GDM1 (cell line): ENCODE data around the gene CYP2A7.
A peak's percentile ranks its signal among the peaks of the same experiment; 100 is the strongest.
"Not testable (repeated sequence)": the region's sequence is repeated elsewhere in the genome, so short reads cannot be mapped to it uniquely, and the experiment has no call there.

Experiments used
- DNase-seq: peaks from one replicate; lab custom pipeline; 2025; lab: John Stamatoyannopoulos, UW

CYP2A7 gene

DNA sequence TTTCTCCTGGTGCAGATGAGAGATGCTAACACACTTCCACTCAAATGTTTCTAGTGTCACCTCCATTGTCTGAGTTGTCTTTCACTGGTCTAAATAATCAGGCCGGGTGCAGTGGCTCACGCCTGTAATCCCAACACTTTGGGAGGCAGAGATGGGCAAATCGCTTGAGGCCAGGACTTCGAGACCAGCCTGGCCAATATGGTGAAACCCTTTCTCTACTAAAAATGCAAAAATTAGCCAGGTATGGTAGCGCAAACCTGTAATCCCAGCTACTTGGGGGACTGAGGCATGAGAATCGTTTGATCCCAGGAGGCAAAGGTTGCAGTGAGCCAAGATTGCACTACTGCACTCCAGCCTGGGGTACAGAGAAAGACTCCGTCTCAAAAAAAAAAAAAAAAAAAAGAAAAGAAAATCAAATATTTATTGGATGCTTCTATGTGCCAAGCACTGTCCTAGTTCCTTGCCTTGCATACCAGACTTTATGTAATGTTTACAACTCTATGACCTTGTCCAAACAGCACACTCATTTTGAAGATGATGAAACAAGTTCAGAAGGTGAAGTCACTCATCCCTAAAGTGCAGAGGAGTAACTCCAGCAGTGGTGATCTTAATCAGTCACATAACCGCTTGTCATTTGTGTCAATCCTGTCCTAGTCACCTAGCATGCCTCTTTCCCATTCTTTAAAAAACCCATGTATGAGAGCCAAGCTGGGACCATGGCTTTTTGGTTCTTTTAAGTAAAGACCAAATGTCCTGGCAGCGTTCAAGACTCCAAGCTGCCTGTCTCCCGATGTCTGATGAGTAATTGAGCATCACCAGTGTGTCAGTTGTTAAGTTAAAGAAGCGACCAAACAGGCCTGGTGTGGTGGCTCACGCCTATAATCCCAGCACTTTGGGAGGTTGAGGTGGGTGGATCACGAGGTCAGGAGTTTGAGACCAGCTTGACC lies 15.1 kb upstream of the CYP2A7 start:
- not testable (repeated sequence) for DNase-seq

DNA sequence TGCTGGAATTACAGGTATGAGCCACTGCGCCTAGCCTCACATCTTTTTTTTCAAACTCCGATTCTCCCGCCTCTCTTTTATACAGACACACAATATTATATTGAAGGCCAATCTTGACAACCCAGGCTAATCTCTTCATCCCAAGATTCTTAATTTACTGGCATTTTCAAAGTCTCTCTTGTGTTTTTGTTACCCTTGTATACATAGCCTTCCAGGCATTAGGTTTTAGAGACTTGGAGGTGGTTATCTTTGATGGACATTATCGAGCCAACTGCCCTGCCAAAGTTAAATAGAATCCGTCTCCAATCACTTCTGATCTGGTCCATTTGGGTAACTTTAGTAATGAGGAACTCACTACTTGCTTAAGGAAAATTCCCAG lies 14.4 kb upstream of the CYP2A7 start:
- no peak for DNase-seq

DNA sequence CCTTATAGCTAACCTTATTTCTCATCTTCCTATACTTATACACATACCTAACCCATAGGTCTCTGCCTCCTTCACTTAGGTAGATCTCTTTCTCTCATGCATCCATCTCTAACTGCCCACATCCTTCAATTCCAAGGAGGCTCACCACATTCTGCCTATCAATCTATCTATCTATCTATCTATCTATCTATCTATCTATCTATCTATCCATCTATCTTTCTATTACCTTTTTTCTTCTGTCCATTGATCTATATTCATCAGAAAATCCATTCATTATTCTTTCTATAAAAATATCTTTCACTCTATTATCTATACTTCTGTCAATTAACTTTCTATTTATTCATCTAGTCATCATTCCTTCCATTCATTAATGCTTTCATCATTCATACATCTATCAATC lies 11.1 kb upstream of the CYP2A7 start:
- no peak for DNase-seq

DNA sequence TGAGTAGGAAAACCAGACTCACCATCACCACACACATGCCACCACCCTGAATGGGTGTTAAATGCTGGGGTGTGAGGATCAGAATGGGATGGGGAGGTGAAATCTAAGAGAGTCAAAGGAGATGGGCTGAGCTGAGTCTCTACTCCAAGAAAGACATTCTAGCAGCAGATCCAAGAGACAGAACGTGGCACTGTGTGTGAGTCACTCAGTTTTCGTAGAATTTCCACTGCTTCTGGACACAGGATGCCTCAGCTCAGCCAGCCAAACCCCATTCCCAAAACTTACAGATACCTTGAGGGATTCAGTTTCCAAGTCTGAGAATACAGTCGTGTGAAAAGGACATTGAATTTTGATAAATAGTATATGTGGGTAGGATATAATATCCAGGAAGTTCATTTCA lies 7.3 kb upstream of the CYP2A7 start:
- no peak for DNase-seq

DNA sequence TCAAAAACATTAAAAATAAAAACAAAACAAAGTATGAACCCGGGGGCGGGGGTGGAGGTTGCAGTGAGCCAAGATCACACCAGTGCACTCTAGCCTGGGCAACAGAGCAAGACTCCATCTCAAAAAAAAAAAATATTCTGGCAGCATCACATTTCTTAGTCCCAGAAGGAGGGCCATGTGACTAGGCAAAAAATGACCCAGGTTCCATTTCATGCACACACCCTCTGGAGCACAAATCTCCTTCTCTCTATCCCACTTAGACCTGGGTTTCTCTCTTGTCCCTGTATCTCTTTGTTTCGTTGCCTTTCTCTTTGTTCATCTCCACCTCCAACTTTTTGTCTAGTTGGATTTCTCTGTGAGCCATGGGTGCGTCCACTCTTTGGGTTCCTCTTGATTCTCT lies 6.2 kb upstream of the CYP2A7 start:
- no peak for DNase-seq

DNA sequence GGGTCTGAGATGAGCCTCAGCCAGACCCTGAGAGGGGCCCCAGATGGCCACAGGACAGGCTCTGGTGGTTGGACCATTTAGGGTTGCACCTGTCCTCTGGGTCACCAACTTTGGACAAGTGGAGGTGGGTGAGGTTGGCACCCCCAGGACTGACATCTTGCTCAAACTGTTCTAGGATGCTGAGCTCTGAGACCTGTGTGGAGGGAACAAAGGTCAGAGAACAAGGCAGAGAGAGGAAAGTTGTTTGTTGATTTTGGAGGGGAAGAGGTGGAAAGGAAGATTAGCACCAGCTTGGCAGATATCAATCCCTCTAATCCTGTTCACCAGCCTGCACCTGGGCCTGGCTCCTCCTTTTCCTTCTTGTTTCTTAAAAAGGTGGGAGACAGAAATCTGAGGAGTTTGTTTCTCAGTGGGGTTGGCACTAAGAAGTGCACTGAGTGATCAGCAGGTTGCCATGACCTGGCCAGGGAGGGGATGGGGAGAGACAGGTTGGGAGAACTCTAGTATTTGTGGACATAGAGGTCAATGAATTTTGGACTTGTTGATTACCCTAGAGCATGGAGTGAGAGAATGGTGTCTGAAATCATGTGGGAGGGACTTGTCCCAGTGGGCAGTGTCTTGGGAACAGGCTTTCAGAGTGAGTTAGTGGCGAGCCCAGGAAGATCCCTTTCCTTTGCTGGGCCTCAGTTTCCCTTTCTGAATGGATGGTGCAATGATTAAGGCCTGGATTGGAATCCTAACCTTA lies 2.3 kb upstream of the CYP2A7 start:
- not testable (repeated sequence) for DNase-seq

DNA sequence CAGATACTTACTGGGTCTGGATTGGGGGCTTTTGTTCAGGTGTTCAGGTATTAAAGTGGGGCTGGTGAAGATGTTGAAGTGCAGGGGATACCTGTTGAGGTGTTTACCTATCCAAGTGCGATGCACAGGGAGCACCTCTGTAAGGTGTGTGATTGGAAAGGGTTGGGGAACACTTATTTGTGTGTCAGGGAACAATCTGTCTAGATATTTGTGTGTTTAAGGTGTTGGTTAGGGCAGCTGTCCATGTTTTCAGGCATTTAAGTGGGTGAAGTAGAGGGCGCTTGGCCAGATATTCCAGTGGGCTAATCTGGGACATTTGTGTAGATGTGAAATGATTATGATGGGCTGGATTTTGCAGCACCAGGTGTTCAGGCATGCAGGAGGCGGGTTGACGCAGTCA lies 2.7 kb downstream of the CYP2A7 start:
- DNase-seq = not testable (repeated sequence)

DNA sequence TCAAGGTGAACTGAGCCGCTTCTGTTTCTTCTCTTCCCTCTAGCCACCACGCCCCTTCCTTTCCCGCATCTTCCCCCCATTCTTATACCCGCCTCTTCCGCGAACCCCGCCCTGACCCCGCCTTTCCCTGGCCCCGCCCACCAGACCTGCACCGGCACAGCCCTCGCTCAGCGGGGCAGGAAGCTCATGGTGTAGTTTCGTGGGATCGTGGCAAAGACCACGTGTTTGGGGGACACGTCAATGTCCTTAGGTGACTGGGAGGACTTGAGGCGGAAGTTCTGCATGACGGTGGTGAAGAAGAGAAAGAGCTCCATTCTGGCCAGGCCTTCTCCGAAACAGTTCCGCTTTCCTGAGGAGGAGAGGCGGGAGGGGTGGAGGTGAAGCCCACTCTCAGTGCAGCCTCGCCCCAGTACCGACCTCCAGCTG lies 6.5 kb downstream of the CYP2A7 start:
- DNase-seq = peak; percentile 85

DNA sequence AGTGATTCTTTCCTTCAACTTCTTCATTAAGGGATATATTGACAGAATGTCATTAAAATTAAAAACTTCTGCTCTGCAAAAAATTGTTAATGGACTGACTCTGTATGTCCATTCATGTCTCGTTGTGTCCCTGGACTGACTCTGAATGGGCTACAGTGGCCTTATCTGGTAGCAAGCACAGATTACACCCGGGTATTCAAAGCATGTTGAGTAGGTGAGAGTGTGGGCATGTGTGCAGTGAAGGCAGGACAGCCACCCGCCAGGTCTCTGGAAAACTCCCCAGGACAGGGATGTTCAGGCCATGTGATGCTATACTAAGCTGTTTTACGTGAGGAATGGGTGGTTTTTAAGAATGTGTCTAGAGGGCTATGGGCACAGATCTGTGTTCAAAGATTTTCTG lies 7.2 kb downstream of the CYP2A7 start:
- DNase-seq = not testable (repeated sequence)

DNA sequence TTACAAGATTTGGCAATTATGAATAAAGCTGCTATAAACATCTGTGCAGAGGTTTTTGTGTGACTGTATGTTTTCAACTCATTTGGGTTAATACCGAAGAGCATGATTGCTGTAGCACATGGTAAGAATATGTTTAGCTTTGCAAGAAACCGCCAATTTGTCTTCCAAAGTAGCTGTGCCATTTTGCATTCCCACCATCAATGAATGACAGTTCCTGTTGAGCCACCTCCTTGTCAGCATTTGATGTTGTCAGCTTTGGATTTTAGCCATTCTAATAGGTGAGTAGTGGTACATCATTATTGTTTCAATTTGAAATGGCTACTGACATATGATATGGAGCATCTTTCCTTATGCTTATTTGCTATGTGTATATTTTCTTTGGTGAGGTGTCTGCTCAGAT lies 8.2 kb downstream of the CYP2A7 start:
- DNase-seq = not testable (repeated sequence)

DNA sequence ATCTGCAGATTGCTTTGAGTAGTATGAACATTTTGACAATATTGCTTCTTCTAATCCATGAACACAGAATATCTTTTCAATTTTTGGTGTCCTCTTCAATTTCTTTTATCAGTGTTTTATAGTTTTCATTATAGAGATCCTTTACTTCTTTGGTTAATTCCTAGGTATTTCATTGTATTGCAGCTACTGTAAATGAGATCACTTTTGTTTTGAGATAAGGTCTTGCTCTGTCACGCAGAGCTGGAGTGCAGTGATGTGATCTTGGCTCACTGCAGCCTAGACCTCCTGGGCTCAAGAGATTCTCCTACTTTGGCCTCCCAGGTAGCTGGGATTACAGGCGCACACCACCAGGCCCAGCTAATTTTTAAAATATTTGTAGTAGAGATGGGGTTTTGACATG lies 9.8 kb downstream of the CYP2A7 start:
- no peak for DNase-seq

DNA sequence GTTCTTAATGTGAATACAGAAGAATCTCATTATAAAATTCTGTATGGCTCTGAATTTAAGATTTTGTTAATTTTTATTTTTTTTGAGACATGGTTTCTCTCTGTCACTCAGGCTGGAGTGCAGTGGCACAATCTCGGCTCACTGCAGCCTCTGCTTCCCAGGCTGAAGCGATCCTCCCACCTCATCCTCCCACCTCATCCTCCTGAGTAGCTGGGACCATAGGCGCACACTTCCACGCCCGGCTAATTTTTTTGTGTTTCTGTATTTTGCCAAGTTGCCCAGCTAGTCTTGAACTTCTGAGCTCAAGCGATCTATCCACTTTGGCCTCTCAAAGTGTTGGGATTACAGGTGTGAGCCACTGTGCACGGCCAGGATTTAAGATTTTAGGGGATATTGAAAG lies 14.3 kb downstream of the CYP2A7 start:
- no peak for DNase-seq

DNA sequence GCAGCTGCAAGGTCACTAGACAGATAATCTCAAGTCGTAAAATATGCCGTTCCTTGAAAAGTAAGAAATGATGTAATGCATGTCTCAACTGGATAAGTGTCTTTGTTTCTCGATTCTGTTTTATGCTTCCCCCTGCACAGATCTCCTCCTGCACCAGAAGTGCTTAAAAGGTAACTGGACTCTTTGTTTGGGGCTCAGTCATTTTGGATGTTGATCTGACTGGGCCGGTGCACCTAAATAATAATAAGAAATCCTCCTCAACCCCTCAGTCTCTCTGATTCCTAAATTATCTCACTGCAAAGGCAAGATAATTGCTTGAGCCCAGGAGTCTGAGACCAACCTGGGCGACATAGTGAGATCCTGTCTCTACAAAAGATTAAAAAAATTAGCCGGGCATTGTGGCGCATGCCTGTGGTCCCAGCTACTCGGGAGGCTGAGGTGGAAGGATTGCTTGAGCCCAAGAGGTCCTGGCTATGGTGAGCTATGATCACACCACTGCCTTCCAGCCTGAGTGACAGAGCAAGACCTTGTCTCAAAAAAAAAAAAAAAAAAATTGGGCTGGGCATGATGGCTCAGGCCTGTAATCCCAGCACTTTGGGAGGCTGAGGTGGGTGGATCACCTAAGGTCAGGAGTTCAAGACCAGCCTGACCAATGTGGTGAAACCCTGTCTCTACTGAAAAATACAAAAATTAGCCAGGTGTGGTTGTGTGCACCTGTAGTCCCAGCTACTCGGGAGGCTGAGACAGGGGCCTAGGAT lies 17.1 kb downstream of the CYP2A7 start:
- not testable (repeated sequence) for DNase-seq

DNA sequence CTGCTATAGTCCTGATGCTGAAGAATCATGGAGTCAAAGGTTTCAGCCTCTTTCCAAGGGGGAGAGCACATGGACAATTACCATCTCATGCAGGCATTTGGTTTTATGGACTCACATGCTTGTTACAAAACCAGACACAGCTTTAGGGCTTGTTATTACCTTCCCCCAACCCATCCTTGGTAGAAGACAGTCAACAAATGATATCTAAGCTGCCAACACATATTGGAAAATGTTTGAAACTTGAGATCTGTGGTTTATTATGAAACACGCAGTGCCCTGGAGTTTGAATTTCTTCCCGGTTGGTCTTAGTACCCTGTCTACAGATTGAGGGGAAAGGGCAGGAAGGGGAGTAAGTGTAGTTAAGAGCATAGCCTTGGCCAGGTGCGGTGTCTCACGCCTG lies 19.2 kb downstream of the CYP2A7 start:
- DNase-seq = no peak

DNA sequence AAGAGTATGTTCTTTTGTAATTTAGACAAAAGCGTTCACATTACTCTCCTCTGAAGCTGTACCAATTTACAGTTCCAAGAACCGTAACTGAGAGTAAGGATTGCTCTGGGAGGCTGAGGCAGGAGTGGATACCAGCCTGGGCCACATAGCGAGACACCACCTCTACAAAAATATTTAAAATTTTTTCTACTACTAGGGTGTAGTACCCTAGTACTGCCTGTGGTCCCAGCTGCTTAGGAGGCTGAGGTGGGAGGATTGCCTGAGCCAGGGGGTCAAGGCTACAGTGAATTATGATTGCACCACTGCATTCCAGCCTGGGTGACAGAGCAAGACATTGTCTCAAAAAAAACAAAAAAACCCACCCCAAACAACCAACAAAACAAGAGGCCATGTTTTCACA lies 19.7 kb downstream of the CYP2A7 start:
- no peak for DNase-seq

DNA sequence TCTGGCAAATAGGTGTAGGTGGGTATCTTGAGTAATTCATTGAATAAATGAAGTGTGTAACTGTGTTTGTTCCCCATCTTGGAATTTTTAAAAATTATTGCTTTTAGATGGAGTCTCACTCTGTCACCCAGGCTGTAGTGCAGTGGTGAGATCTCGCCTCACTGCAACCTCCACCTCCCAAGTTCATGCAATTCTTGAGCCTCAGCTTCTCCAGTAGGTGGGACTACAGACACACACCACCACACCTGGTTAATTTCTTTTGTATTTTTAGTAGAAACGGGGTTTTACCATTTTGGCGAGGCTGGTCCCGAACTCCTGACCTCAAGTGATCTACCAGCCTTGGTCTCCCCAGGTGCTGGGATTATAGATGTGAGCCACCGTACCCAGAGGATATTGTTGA lies 23.9 kb downstream of the CYP2A7 start:
- no peak for DNase-seq

DNA sequence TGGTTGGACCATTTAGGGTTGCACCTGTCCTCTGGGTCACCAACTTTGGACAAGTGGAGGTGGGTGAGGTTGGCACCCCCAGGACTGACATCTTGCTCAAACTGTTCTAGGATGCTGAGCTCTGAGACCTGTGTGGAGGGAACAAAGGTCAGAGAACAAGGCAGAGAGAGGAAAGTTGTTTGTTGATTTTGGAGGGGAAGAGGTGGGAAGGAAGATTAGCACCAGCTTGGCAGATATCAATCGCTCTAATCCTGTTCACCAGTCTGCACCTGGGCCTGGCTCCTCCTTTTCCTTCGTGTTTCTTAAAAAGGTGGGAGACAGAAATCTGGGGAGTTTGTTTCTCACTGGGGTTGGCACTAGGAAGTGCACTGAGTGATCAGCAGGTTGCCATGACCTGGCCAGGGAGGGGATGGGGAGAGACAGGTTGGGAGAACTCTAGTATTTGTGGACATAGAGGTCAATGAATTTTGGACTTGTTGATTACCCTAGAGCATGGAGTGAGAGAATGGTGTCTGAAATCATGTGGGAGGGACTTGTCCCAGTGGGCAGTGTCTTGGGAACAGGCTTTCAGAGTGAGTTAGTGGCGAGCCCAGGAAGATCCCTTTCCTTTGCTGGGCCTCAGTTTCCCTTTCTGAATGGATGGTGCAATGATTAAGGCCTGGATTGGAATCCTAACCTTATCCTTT lies 29.4 kb downstream of the CYP2A7 start:
- not testable (repeated sequence) for DNase-seq

DNA sequence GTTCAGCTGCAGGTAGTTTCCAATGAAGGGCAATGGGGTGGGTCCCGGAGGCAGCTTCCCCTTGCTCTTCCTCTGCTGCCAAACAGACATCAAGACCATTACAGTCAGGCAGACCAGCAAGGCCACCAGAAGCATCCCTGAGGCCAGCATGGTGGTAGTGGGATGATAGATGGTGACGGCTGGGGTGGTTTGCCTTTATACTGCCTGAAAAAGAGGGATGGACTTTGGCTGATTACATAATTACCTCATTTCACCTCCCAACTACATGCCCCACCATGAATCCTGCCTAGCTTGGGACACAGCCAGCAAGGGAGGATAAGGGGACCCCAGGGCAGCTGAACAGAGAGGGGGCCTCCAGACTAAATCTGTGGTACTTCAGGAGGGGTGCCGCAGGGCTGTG lies 31.8 kb downstream of the CYP2A7 start, which contains the start of gene CYP2A6:
Gene CYP2A6 (minus strand): TSS at position 171 of the 400 bp plus-strand sequence. CDS start 21 bp downstream, at position 150.
- DNase-seq = not testable (repeated sequence)

DNA sequence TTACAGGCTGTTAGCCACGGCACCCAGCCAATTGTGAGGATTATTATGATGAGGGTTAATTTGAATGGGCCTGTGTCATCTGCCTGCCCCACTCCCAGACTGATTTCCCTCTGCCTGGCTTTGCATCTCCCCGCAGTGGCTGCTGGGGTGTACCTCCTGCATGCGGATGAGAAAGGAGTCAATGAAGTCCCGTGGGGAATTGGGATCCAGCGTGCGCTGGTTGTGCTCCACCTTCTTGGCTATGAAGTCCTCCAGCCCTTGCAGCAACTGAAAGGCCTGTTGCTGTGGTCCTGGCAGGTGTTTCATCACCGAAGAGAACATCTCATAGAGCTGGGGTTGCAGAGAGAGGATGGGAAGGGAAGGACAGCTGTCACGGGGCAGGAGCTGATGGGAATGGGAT lies 35.3 kb downstream of the CYP2A7 start:
- not testable (repeated sequence) for DNase-seq

DNA sequence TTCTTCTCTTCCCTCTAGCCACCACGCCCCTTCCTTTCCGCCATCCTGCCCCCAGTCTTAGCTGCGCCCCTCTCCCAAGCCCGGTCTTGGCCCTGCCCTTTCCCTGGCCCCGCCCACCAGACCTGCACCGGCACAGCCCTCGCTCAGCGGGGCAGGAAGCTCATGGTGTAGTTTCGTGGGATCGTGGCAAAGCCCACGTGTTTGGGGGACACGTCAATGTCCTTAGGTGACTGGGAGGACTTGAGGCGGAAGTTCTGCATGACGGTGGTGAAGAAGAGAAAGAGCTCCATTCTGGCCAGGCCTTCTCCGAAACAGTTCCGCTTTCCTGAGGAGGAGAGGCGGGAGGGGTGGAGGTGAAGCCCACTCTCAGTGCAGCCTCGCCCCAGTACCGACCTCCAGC lies 38.4 kb downstream of the CYP2A7 start:
- peak; percentile 65 for DNase-seq

DNA sequence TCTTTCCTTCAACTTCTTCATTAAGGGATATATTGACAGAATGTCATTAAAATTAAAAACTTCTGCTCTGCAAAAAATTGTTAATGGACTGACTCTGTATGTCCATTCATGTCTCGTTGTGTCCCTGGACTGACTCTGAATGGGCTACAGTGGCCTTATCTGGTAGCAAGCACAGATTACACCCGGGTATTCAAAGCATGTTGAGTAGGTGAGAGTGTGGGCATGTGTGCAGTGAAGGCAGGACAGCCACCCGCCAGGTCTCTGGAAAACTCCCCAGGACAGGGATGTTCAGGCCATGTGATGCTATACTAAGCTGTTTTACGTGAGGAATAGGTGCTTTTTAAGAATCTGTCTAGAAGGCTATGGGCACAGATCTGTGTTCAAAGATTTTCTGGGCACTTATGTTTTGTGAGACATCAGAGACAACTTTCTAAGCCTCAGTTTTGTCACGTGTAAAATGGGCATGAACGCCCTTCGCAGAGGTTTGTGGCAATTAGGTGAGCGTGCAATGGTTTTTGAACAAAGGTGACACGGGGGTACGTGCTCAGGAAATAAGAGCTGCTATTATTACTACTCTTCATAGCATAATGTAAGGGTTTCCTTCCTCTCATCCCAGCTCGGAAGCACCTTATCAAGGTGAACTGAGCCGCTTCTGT lies 38.9 kb downstream of the CYP2A7 start:
- DNase-seq = not testable (repeated sequence)
